GM20000 (cell line): ENCODE measurements around the gene IGFBPL1.

ENCODE experiments used
- DNase-seq: peaks from one replicate; pipeline ENCODE4 v3.0.0; 2012; ENCODE audit warnings: low spot score
- CTCF ChIP-seq: IDR thresholded peaks from 2 replicates; pipeline ENCODE4 v1.5.1; 2012; ENCODE audit warnings: mild to moderate bottlenecking, control low read depth; ENCODE audit errors: extremely low read depth, missing control alignments

IGFBPL1 gene

GRCh38 chr9:38428062-38428461 lies 3.8 kb upstream of the IGFBPL1 start:
- DNase-seq = no peak
- no peak for TF ChIP-seq CTCF

GRCh38 chr9:38424918-38425317 lies 664 bp upstream of the IGFBPL1 start:
- DNase-seq = no peak
- TF ChIP-seq CTCF = no peak

GRCh38 chr9:38423273-38423972 lies 831 bp downstream of the IGFBPL1 start:
- TF ChIP-seq CTCF = no peak
- DNase-seq = no peak

GRCh38 chr9:38422555-38423260 lies 1.5 kb downstream of the IGFBPL1 start:
- no peak for TF ChIP-seq CTCF
- no peak for DNase-seq

GRCh38 chr9:38421498-38422211 lies 2.6 kb downstream of the IGFBPL1 start:
- no peak for DNase-seq
- TF ChIP-seq CTCF = no peak

- no peak for TF ChIP-seq CTCF
- DNase-seq = no peak
Measured at GRCh38 chr9:38419181-38419580, 5.1 kb downstream of the IGFBPL1 start.

GRCh38 chr9:38418366-38418765 lies 5.9 kb downstream of the IGFBPL1 start:
- TF ChIP-seq CTCF = no peak
- DNase-seq = no peak
